ENCODE measurements around the gene HARS1.
A peak's percentile ranks its signal among the peaks of the same experiment; 100 is the strongest.
"Not testable (repeated sequence)": the region's sequence is repeated elsewhere in the genome, so short reads cannot be mapped to it uniquely, and the experiment has no call there.

Gene HARS1

DNA sequence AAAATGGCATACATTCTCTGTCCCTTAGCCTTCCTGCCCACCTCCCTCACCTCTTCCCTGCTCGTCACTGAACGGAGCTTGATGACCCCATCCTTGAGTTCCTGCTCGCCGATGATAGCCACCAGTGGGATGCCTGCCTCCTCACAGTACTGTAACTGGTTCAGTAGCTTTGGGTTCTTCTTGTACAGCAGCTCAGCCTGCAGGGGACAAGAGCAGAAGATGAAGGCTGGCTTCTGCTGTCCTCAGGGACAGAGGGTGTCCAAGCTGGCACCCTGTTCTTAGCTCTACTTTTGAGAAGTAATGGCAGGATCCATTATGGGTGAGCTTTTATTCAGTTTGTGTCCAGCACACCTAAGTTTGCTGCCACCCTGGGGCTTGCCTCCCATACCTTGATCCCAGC lies 16.5 kb downstream of the HARS1 start:
- DNase-seq (ENCODE audit: low read depth, low spot score) = no peak

DNA sequence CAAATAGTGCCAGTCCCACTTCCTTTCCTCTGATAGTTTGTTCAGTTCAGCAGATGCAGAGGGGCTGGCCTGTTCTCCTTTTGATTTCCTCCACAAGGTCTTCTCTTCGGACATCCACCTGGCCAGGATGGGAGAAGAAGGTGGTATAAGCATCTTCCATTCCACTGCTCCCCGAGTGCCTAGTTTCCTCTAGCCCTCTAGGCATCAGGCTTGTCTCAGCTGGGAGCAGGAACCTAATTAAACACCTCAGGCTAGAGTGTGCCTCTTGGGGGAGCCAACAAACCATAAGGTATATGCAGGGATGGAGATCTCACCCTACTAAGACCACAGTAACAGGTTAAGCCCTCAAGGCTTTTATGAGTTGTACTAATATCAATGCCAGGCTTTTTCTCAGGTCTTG lies 17.0 kb downstream of the HARS1 start:
- DNase-seq (ENCODE audit: low read depth, low spot score) = no peak

DNA sequence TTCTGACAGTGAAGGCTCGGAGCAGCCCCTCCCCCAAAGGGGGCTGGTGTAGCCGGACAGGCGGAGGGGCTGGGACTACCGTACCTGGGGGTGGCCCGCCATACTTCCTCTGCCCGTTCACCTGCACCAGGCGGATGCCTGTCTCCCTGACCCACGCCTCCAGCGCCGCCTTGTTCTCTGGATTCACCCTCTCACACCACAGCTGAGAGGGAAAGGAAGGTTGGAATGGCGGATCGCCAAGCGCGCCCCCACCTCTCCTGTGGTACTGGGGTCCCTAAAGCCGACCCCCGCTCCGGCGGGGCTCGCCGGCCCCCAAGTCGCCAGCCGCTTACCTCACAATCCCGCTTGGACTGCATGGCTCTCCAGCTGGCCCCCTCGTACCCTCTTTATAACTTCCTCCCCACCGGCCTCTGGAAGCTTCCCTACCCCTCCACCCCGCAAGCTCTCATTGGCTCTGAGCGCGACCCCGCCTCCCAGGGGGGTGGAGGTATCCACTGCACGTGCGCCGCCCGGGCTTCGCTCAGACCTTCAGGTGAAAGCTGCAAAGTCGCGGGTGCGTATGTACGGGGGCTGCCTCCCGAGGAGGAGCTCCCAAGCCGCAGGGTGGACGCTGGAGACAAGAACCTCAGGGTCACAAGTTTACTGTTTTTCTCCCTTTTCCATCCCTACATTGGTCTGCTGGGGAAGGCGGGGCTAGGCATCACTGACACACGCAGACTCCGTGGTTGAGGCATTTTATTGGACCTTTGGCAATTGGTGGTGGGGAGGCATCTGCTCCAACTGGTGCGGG lies 17.8 kb downstream of the HARS1 start, which contains the start of gene DND1:
Gene DND1, minus strand, starts transcription at position 390 of the 790 bp plus-strand sequence. Its CDS starts 34 bp downstream, at position 356.
- no peak for DNase-seq (ENCODE audit: low read depth, low spot score)

DNA sequence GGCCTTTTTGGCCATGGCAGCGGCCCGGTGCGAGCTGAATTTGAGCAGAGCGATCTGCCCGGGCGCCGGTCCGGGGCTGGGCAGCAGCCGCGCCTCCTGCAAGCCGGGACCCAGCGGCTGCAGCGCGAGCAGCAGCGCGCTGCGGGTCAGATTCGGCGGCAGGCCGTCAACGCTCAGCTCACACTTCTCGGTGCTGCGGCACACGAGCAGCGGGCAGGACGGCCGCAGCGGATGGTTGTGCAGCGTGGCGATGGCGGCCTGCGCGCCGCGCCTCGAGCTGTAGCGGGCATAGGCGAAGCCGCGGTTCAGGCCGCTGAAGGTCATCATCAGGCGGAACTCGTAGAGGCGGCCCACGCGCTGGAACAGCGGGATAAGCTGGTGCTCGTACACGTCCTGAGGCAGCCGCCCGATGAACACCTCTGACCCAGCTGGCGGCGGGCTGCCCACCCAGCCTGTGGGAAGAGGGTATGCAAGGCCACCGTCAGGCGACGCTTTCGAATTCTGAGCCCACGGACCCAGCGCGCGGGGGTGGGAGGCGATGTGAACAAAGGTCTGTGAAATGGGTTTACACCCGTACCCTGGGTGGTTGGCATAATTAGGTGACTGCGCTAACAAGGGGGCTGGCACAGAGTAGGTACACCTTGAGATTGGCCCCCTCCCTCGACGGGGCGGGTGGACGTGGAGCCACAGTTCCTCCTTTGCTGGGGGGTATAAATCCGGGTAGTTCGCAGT lies 18.5 kb downstream of the HARS1 start:
- DNase-seq (ENCODE audit: low read depth, low spot score) = peak; percentile 38

DNA sequence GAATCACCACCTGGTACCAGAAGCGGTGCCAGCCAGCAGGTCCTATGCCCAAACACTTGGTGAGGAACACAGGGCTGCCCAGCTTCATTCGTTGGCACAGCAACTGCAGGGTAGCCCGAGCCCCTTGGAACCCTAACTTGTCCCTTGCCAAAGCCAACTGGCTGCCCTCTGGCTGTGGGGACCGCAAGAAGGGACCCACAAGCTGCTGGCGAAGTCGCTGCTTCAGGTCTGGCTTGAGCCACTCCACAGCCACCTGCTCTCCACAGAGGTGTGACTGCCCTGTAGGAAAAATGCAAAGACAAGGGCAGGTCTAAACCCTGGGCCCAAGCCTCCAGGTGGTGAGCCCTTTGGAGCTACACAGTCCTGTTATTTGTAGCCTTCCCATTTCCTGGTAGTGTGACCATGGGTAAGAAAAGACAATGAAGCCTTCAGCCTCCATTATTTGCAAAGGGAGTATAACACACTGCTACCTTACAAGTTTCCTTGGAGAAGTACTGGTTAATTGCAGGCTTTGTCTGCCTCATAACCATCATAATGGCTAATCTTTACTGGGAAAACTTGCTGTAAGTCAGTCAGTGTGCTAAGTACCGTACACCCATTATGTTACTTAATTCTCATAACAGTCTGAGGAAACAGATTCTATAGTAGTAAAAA lies 19.6 kb downstream of the HARS1 start:
- DNase-seq (ENCODE audit: low read depth, low spot score) = no peak

DNA sequence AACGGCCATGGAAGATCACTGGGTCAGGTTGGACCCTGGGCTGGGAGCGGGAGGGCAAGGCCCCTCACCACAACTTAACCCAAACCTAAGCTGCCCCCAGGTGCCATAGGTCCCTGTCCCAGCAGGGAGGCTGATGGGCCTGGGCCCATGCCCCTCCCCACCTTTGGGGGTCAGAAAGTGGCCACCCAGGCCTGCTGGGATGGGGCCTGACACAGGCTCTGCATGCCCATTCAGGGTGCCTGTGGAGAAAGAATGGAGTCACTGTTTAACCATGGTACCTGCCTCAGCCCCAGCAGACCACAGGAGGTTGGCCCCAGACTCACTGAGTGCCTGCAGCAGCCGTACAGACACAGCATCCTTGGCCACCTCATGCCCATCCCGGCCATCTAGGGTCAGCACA lies 20.1 kb downstream of the HARS1 start:
- not testable (repeated sequence) for DNase-seq (ENCODE audit: low read depth, low spot score)

DNA sequence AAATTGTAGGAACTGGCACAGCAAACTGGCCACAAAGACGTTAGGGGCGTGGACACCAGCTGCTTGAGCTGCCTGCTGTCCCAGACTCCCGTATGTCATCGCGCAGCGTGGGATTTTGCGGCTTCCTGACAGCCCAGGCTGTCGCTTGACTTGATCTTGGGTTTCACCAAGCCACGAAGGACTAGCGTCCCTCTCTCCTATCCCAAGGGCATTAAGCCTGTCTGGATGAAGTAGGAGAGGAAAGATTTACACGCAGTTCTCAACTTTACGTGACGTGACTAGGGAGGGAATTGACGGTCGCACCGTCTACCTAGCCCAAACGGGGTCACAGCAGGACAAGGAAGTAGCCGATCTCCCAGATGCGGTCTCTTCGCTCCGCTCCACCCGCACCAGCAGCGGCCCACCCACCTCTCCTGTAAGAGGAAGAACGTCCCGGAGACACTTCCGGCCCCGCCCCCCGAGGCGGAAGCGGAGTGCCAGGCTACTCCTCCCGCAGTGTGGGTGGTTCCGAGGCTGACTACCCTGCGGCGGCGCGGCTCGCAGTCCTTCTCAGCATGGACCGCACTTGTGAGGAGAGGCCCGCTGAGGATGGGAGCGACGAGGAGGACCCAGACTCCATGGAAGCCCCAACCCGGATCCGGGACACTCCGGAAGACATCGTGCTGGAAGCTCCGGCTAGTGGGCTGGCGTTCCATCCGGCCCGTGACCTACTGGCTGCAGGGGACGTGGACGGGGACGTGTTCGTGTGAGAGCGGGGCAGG lies 26.6 kb downstream of the HARS1 start, which contains the start of gene WDR55:
Gene WDR55, plus strand, starts transcription at position 546 of the 761 bp plus-strand sequence. Its CDS starts 9 bp downstream, at position 555.
- peak; percentile 95 for DNase-seq (ENCODE audit: low read depth, low spot score)

DNA sequence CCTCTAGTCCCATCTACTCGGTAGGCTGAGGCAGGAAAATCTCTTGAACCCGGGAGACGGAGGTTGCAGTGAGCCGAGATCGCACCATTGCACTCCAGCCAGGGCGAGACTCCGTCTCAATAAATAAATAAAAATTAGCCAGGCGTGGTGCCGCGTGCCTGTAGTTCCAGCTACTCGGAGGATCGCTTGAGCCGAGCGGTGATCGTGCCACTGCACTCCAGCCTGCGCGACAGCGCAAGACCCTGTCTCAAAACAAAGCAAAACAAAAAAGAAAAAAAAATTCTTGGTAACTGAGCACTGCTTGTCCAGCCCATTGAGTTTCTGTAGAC lies 27.2 kb downstream of the HARS1 start:
- DNase-seq (ENCODE audit: low read depth, low spot score) = no peak

DNA sequence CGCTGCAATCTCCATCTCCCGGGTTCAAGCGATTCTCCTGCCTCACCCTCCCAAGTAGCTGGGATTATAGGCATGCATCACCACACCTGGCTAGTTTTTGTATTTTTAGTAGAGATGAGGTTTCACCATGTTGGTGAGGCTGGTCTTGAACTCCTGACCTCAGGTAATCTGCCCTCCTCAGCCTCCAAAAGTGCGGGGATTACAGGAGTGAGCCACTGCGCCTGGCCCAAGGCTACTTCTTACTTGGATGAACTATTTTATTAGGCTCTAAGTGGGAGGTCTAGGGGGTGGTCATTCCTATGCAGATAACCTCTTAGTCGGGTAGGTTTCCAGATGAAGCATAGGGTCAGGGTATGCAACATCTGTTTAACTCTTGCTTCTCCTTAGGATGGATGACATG lies 30.8 kb downstream of the HARS1 start:
- DNase-seq (ENCODE audit: low read depth, low spot score) = not testable (repeated sequence)

DNA sequence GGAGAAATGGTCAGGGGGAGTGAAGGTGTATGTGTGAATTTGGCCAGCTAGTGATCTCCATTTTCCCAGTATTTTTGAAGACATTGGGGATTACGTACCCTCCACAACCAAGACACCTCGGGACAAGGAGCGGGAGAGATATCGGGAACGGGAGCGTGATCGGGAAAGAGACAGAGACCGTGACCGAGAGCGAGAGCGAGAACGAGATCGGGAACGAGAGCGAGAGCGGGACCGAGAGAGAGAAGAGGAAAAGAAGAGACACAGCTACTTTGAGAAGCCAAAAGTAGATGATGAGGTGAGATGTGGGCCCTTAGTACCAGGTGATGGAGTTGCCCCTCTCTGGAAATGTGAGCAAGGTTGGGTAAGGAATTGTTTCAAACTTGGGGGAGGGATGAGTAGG lies 32.3 kb downstream of the HARS1 start:
- DNase-seq (ENCODE audit: low read depth, low spot score) = no peak

DNA sequence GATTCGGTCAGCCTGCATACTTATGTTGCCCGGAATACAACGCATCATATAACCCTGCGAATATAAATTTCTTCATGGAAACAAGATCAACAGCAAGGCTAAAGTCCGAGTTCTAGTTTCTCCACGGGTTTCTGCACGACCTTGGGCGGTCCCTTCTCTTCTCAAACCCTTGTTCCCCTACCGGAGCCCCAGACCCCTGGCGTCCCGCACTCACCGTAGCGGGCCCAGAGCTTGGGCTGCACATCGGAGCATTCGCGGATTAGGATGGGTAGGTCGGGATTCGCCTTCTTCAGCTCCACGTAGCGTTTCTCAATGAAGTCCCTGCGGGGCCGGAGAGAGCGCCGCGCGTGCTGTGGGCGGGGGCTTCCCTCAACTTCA lies 44.1 kb downstream of the HARS1 start:
- DNase-seq (ENCODE audit: low read depth, low spot score) = peak; percentile 39

DNA sequence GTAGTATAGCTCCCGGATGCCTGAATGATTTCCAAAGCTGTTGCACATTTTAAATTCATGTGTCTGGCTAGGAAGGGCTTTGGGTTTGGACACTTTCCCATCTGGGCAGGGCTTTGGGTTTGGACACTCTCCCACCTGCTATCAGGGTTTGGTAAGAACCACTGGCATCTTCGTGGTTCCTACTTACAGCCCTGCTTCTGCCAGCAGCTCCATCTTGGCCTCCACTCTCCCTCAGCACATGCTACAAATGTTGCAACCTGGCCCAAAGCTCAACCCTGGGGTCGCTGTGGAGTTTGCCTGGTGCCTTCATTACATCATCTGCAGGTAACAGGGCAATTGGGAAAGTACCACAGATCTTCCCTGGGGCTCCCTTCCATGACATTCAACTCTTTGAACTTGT lies 48.5 kb downstream of the HARS1 start:
- peak; percentile 93 for DNase-seq (ENCODE audit: low read depth, low spot score)

DNA sequence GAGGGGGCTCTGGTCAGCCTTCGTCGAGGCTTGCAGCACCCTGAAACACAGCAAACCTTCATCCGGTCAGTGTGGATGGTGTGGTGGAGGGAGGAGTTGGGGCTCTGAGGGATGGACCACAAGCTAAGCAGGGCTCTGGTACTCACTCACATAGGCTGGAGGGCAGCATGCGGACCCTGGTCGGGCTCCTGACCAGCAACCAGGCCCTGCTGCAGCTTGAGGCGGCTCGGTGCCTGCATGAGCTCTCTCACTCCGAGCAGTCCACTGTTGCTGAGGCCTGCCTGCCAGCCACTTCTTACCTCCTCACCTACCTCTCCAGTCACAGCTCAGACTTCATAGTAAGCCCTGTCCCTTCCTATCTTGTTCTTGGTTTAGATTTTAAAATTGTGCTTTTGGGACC lies 49.5 kb downstream of the HARS1 start:
- DNase-seq (ENCODE audit: low read depth, low spot score) = no peak

DNA sequence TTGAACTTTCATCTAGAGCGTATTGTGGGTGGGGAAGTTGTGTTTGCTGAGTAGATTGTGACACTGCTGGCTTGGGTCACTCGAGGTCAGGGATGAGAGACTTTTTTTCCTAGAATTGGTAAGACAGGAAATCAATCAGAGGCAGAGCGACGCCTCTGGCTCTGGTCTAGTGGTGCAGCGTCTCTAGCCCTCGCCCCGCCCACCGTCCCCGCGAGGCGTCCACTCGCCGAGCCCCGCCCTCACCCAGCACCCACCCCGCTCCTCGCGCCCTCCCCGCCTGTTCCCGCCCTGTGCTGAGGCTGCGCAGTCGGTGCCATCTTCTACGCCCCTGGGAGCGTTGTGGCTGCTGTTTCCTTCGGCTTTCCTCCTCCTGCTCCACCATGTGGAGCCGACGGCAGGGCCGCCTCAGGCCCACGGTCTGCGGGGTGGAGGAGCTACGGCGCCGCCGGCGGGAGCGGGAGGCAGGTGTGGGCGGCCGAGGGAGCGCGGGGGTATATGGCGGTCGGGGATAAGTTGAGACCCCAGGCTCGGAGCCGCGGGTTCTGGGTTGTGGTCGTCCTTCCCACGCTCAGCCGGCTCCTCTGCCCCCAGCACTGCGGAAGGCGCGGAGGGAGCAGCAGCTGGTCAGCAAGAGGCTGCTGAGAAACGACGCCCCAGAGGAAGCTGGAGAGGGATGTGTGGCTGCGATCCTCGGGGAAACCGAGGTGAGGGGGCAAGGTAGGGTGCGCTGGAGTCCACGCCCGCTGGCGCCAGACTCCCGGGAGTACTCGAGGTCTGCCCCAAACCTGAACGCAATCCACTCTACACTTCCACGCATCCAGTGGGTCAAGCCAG lies 51.8 kb downstream of the HARS1 start, which contains the start of gene TMCO6:
Gene TMCO6, plus strand, starts transcription at position 304 of the 834 bp plus-strand sequence. Its CDS starts 77 bp downstream, at position 381.
- DNase-seq (ENCODE audit: low read depth, low spot score) = peak; percentile 98

DNA sequence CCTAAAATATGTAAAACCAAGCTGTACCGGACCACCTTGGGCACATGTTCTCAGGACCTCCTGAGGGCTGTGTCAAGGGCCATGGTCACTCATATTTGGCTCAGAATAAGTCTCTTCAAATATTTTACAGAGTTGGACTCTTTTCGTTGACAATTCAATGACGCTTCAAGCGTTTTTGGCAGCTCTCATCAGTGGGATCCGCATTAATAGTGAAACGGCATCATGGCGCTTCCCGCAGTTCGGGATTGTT lies 52.3 kb downstream of the HARS1 start:
- DNase-seq (ENCODE audit: low read depth, low spot score) = not testable (repeated sequence)

DNA sequence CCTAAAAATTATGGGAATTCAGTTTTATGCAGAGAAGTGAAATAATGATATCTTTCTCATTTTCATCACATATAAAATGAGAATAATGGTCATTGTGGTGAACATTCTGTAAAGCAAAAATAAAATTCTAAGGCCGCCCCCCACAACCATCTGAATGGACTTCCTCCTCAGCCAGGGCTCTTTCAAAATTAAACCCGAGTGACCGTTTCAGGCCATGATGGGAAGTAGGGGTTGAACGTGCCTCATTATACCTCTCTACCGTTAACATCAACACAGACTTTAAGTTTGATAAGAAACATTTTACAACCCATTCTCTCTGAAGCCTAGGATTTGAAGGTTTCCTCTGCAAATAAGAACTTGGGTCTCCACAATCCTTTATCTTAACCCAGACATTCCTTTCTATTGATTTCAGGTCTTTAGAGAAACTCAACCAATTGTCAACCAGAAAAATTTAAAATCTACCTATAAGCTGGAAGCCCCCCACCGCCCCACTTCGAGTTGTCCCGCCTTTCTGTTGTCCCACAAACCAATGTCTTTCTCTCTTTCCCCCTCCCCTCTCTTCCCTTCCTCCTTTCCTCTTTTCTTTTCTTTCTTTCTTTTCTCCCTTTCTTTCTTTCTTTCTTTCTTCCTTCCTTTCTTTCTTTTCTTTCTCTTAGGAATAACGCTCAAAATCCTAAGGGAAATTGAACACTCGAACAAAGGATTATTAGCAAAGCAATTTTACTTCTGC lies 53.6 kb downstream of the HARS1 start:
- no peak for DNase-seq (ENCODE audit: low read depth, low spot score)

DNA sequence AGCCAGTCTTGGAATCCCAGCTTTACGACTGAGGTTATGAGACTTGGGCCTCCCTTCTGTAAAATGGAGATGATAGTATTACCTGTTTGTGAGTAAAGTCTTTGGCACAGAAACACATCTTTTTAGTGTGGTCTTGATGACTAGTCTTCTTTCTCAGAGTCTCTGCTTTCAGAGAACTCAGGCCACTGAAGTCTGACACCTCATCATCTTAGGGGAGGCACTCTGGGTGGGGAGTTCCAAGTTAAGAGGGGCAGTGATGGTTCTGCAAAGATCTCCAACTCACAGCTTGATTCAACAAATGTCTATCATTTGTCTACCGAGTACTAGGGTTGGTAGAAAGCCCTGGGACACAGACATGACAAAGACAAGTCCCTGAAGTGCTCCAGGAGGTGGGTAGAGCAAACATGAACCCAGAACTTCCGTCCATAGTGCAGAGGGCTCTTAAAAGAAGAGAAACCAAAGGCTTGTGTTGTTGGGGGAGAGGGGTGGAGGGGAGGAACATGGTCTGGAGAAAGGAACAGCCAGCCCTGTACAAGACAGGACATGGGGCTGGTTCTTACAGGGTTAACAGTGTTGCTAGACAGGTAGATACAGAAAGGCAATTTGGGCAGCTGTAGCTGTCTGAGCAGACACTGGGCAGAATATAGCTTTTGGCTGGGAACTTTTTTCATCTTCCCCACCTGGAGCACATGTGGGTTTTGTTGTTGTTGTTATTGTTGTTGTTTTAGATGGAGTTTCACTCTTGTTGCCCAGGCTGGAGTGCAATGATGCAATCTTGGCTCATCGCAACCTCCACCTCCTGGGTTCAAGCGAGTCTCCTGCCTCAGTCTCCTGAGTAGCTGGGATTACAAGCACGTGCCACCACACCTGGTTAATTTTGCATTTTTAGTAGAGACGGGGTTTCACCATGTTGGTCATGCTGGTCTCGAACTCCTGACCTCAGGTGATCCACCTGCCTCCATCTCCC lies 55.6 kb downstream of the HARS1 start:
- DNase-seq (ENCODE audit: low read depth, low spot score) = no peak

DNA sequence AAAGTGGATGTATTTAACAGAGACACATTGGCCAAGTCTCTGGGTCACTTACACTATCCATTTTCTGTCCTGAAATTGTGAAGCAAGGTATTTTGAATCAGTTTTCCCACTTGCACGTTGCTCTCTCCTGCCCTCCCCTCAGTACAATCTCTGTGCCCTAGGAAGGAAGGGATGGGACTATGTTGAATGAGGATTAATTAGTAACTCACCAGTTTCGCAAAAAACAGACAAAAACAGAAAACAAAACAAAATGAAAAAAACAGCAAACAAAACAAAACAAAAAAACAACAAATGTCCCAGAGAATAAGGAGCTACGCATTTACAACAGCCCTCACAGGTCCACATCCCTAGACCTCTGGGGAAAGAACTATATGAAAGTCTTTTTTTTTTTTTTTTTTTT lies 57.1 kb downstream of the HARS1 start:
- DNase-seq (ENCODE audit: low read depth, low spot score) = no peak

DNA sequence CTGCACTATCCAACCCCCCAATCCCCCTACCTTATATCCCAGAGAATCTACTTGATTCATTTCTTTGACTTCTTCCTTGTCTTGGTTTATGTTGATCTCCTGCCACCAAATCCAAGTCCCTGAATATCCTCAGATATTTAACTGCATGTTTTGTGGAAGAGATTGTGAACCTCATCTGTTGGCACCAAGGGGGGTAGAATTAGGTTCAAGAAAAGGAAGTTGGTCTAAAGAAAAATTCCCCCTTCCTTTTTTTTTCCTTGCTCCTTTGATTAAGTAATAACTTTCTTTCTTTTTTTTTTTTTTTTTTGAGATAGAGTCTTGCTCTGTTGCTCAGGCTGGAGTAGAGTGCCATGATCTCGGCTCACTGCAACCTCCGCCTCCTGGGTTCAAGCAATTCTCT lies 57.7 kb downstream of the HARS1 start:
- no peak for DNase-seq (ENCODE audit: low read depth, low spot score)

Data from astrocyte of the hippocampus (primary cell).